Measurements from ENCODE around the gene AZIN2.

GRCh38 chr1:33065301-33065700, 15.7 kb upstream of the AZIN2 start:
- TF ChIP-seq ZNF274 (CRISPR knock-in tag; IDR thresholded peaks at IDR 0.05): no peak
- TF ChIP-seq, protein P1, sequence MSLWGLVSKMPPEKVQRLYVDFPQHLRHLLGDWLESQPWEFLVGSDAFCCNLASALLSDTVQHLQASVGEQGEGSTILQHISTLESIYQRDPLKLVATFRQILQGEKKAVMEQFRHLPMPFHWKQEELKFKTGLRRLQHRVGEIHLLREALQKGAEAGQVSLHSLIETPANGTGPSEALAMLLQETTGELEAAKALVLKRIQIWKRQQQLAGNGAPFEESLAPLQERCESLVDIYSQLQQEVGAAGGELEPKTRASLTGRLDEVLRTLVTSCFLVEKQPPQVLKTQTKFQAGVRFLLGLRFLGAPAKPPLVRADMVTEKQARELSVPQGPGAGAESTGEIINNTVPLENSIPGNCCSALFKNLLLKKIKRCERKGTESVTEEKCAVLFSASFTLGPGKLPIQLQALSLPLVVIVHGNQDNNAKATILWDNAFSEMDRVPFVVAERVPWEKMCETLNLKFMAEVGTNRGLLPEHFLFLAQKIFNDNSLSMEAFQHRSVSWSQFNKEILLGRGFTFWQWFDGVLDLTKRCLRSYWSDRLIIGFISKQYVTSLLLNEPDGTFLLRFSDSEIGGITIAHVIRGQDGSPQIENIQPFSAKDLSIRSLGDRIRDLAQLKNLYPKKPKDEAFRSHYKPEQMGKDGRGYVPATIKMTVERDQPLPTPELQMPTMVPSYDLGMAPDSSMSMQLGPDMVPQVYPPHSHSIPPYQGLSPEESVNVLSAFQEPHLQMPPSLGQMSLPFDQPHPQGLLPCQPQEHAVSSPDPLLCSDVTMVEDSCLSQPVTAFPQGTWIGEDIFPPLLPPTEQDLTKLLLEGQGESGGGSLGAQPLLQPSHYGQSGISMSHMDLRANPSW (CRISPR knock-in tag; IDR thresholded peaks at IDR 0.05; ENCODE audit: borderline replicate concordance): no peak

All from HepG2 (cell line).